GM19238 (cell line): ENCODE data around the gene CEP112.
"Not testable (repeated sequence)": the region's sequence is repeated elsewhere in the genome, so short reads cannot be mapped to it uniquely, and the experiment has no call there.

Source experiments
- DNase-seq: peaks from one replicate; pipeline ENCODE4 v3.0.0; 2011; ENCODE audit warnings: low spot score; ENCODE audit not compliant: insufficient read length

The CEP112 gene

DNA sequence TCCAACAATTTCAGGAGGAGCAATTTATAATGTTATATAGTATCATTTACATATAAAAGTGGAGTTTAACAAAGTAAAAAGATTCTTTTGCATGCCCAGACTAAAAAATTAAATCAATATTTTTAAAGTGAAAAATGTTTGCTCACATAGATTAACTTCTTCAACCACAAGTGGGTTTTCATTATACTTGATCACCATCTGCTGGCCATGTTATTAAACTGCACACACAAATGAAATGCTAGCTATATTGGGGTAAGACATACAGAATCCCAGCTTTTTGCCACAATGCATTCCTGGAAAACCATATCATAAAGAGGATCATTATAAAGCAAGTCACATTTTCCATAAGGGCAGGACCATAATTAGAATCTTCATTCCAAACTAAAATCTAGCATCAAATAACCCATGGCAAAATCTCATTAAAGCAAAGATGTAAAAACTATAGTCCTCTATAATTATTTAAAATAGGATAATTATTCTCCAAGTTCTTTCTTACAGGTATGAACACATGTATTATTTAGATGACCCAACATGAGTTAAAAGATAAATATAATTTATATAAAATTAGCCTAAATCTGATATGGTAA is 26.3 kb downstream of the CEP112 start:
- DNase-seq: no peak

GRCh38 chr17:66155055-66155454 is 36.9 kb downstream of the CEP112 start:
- not testable (repeated sequence) for DNase-seq

DNA sequence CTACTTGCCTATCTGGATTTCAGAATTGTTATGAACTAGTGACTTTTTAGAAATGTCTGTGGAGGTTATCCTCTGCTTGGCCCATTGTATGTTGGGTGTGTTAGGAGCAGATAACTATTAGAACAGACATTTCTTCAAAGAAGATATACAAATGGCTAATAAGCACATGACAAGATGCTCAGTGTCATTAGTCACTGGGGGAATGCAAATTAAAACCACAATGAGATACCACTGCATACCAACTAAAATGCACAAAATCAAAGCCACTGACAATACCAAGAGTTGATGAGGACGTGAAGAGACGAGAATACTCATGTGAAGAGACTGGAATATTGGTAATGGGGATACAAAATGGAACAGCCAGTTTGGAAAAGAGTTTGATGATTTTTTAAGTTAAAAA is 39.2 kb downstream of the CEP112 start:
- DNase-seq: no peak

- DNase-seq: no peak
Measured at GRCh38 chr17:66150708-66151107, 41.2 kb downstream of the CEP112 start.

GRCh38 chr17:66149562-66149961 is 42.4 kb downstream of the CEP112 start:
- no peak for DNase-seq

- DNase-seq: no peak
Measured at GRCh38 chr17:66146394-66146793, 45.5 kb downstream of the CEP112 start.

GRCh38 chr17:66143657-66144282 is 48.2 kb downstream of the CEP112 start:
- no peak for DNase-seq

GRCh38 chr17:66142428-66142827 is 49.5 kb downstream of the CEP112 start:
- DNase-seq: no peak

DNA sequence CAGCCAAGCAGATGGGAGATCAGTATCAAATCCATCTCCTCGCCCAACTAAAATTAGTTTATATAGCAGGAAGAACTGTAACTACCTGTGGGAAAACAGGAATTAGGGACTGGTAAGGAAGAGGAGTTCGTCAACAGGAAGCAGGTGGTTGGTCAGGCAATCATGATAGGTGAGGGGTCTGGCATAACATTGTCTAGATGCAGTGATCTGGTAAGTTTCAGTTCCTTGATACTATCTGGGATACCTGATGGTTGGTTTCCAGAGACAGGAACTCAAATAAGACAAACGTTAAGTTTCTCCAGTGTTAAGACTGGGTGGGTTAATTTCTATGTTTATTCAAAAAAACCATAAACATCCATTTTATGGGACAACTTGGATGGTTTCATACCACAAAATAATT is 53.8 kb downstream of the CEP112 start:
- DNase-seq: no peak

DNA sequence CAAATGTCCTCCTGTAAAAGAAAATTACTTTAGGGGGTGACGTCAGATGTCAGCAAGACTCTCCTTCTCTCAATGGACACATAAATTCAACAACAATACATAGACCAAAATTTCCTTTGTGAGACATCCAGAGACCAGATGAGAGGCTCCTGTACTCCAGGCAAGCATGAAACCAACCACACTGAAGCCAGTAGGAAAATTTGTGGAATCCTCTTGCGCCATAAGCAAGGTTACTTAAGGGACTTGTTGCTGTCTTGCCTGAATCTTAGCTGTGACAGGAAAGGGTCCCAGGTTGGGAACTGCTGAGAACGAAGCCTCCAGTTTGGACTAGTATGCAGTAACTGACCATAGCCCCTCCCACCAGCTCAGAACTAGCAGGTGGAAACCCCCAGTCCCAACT is 56.0 kb downstream of the CEP112 start:
- no peak for DNase-seq

- DNase-seq: no peak
Measured at GRCh38 chr17:66135219-66135618, 56.7 kb downstream of the CEP112 start.

- DNase-seq: no peak
Measured at GRCh38 chr17:66129759-66130158, 62.2 kb downstream of the CEP112 start.

DNA sequence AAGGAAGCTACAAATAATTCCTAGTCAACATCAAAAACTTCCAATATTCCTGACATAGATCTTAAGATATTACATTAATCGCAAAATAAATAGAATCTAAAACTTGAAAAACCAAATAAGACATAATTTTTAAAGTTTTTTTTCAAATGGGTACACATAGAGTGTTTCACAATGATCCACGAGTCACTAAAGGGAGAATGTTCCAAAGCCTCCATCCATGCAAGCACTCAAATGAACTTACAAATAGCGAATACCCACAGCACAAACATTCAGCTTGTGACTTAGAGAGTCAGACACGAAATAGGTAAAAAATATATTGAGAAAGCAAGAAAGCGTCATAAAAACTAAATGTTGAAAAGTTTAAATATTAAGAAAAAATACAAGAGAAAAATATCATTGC is 65.7 kb downstream of the CEP112 start:
- DNase-seq: no peak

DNA sequence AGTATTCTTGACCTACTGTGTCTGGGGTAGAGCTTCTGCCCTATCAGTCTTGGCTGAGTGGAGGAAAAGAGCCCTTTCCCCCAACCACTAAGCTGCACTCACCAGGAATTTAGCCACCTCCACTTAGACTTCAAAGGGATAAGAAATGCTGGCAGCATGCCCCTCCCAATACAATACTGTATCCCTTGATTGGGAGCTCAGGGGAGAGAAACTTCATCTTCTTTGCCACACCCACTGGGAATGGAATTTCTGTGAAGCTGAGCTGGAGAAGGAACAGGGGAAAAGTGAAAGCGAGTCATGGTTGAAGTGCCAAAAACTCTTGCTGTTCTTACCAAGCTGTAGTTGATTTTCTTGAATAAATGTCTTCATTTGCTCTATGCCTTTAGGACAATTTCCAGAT is 68.8 kb downstream of the CEP112 start:
- DNase-seq: no peak

DNA sequence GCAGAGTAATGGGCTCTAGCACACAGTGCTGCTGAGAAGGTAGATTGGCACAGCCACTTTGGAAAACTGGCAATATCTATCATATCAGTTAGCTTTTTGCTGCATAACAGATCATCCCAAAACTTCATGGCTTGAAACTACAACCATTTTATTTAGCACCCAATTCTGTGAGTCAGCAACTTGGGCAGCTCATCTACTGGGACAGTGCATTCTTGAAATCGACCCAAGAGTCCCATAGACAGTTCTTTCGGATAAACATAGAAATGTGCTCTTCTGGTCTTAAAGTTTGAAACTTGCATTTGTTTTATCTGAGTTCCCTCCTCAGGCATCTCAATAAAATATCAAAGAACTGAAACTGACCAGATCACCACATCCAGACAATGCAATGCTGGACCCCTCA is 76.7 kb downstream of the CEP112 start:
- no peak for DNase-seq

DNA sequence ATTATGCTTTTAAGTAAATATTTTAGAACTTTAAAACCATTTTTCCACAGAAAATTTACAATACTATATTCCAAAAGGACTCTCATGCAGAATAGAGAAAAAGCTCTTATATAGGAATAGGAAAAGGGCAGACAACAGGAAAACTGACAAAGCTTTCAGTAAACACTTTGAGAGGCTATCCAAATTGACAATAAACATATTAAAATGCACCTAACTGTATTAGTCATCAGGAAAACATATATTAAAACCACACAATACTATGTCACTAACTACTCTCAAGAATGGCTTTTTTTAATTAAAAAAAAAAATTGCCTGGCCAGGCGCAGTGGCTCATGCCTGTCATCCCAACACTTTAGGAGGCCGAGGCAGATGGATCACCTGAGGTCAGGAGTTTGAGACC is 77.3 kb downstream of the CEP112 start:
- DNase-seq: no peak

- no peak for DNase-seq
Measured at GRCh38 chr17:66107731-66108130, 84.2 kb downstream of the CEP112 start.

- no peak for DNase-seq
Measured at GRCh38 chr17:66098040-66098439, 93.9 kb downstream of the CEP112 start.

DNA sequence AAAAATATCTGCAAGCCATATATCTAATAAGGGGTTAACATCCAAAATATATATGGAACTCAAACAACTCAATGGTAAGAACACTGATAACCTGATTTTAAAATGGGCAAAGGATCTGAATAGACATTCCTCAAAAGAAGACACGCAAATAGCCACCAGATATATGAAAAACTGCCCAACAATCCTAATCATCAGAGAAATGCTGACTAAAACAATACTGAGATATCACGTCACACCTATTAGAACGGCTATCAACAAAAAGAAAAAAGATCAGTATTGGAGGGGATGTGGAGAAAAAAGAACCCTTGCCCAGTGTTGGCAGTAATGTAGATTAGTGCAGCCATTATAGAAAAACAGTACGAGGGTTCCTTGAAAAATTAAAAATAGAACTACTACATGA is 97.2 kb downstream of the CEP112 start:
- DNase-seq: no peak

- DNase-seq: no peak
Measured at GRCh38 chr17:66091445-66092080, 100.4 kb downstream of the CEP112 start.

- no peak for DNase-seq
Measured at GRCh38 chr17:66089764-66090163, 102.2 kb downstream of the CEP112 start.

GRCh38 chr17:66088173-66088572 is 103.8 kb downstream of the CEP112 start:
- no peak for DNase-seq

GRCh38 chr17:66087073-66087472 is 104.9 kb downstream of the CEP112 start:
- no peak for DNase-seq
